Uterus (tissue), 2 donors: ENCODE data around the gene PNMA8B.

Experiments
- CTCF ChIP-seq, 4 experiments: fragments of 200-600 bp in 2 of 4; fragments of 450-650 bp in 2 of 4; sonication (generic) in 2 of 4; IDR thresholded peaks; one replicate each; pipeline ENCODE4 v1.5.1; 2016 to 2019; ENCODE audit warnings: antibody characterized with exemption in 4 of 4, mild to moderate bottlenecking in 2 of 4, moderate library complexity in 1 of 4
- POLR2A ChIP-seq, 2 donors: fragments of 450-650 bp; IDR thresholded peaks; one replicate each; pipeline ENCODE4 v1.6.1; 2016; ENCODE audit warnings: antibody characterized with exemption in 2 of 2, mild to moderate bottlenecking in 1 of 2, moderate library complexity in 1 of 2

GRCh38 chr19:46503848-46504453 is 8.3 kb upstream of the PNMA8B start:
- TF ChIP-seq CTCF (IDR thresholded peaks at IDR 0.05) (no peak), POLR2A (IDR thresholded peaks at IDR 0.05) (no peak)
